Measurements from ENCODE around the gene LONP1. TPM values are rescaled to one million over a fixed set of nuclear protein-coding genes. Genes with fewer than 3 reads are reported as not detected.

Gene LONP1
- polyA plus RNA-seq, 4 donors = 41.6 to 69.2 (median 51.5) TPM

DNA sequence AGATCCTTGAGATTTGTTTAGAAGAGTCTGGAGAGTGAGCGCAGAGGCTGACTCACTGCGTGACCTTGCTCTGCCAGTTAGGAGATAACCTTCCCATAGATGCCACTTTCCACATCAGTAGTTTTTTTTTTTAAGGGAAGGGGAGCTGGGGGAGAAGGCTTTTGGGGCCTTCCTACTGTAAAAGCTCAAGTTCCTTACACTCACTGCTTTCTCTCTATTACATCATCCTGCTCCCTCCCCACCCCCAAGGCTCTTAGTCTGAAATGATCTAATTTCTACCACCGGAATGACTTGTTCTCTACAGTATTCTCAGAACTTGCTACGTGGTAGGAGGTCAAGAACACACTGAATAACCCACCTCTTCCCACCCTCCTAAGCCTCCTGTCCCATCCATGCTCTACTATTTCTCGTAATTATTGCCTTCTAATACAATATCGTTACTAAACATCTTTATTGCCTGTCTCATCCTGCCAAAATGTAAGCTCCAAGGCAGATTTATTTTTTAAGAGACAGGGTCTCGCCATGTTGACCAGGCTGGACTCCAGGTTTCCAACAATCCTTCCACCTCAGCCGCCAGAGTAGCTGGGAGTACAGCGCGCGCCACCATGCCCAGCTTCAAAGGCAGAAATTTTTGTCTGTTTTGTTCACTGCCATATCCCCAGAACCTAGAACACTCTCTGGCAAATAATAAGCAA lies 1.2 kb downstream of the LONP1 start:
- peaks cover 2 to 15% (median 13%) of the 10 kb centered on the region in 3 donors for H3K4me1 ChIP-seq (ENCODE audit: control insufficient read depth in 3 of 3, insufficient read depth in 2 of 3, low read depth in 1 of 3, low read length in 2 of 3)
- DNase-seq = peak in 1 of 2 donors; percentile 36
- FAIRE-seq = no peak
- peaks cover 0 to 21% (median 2%) of the 10 kb centered on the region in 3 donors for H3K36me3 ChIP-seq (ENCODE audit: control insufficient read depth in 3 of 3, insufficient read depth in 2 of 3, low read depth in 1 of 3, low read length in 3 of 3)
- no peaks in the 10 kb centered on the region for H3K9me3 ChIP-seq (ENCODE audit: control insufficient read depth in 2 of 2, insufficient read depth in 1 of 2, low read depth in 1 of 2, low read length in 1 of 2)
- peak overlapping the region in 2 of 3 donors; percentile 83 to 95 for H3K27ac ChIP-seq (ENCODE audit: low read depth in 1 of 3, low read length in 2 of 3)
- peak overlapping the region in 2 of 3 donors; percentile 87 to 99 for H3K4me3 ChIP-seq (ENCODE audit: low read depth in 1 of 3, low read length in 3 of 3)
- H3K27me3 ChIP-seq (ENCODE audit: control insufficient read depth in 3 of 3, insufficient read depth in 3 of 3, low read length in 3 of 3) = no peaks in the 10 kb centered on the region
- WGBS, 3 donors = 18 to 21% (median 20%) methylated on average over 11 of the region's 11 CpGs

DNA sequence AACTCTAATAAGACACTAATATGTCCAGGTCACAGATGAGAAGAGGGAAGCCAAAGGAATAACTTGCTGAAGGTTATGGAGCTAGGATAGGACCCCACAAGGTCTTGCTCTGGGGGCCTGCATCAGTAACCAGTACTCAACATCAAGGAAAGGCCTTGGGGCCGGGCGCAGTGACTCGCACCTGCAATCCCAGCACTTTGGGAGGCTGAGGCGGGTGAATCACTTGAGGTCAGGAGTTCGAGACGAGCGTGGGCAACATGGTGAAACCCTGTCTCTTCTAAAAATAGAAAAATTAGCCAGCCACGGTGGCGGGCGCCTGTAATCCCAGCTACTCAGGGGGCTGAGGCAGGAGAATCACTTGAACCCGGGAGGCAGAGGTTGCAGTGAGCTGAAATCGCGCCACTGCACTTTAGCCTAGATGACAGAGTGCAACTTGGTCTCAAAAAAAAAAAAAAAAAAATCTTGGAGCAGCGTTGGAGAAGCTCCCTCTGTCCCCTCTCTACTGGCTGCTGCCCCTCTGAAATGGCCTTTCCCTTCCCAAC lies 1.8 kb downstream of the LONP1 start:
- Histone ChIP-seq H3K36me3 (ENCODE audit: control insufficient read depth in 3 of 3, insufficient read depth in 2 of 3, low read depth in 1 of 3, low read length in 3 of 3) (peaks cover 0 to 27% (median 3%) of the 10 kb centered on the region in 3 donors), H3K4me1 (ENCODE audit: control insufficient read depth in 3 of 3, insufficient read depth in 2 of 3, low read depth in 1 of 3, low read length in 2 of 3) (peaks cover 2 to 15% (median 13%) of the 10 kb centered on the region in 3 donors), H3K9me3 (ENCODE audit: control insufficient read depth in 2 of 2, insufficient read depth in 1 of 2, low read depth in 1 of 2, low read length in 1 of 2) (no peaks in the 10 kb centered on the region), H3K4me3 (ENCODE audit: low read depth in 1 of 3, low read length in 3 of 3) (no peak overlapping the region), H3K27me3 (ENCODE audit: control insufficient read depth in 3 of 3, insufficient read depth in 3 of 3, low read length in 3 of 3) (no peaks in the 10 kb centered on the region), H3K27ac (ENCODE audit: low read depth in 1 of 3, low read length in 2 of 3) (peak overlapping the region in 1 of 3 donors; percentile 1)
- DNase-seq = no peak
- 55 to 64% (median 63%) methylated on average over 14 of the region's 14 CpGs for WGBS, 3 donors
- FAIRE-seq = no peak

DNA sequence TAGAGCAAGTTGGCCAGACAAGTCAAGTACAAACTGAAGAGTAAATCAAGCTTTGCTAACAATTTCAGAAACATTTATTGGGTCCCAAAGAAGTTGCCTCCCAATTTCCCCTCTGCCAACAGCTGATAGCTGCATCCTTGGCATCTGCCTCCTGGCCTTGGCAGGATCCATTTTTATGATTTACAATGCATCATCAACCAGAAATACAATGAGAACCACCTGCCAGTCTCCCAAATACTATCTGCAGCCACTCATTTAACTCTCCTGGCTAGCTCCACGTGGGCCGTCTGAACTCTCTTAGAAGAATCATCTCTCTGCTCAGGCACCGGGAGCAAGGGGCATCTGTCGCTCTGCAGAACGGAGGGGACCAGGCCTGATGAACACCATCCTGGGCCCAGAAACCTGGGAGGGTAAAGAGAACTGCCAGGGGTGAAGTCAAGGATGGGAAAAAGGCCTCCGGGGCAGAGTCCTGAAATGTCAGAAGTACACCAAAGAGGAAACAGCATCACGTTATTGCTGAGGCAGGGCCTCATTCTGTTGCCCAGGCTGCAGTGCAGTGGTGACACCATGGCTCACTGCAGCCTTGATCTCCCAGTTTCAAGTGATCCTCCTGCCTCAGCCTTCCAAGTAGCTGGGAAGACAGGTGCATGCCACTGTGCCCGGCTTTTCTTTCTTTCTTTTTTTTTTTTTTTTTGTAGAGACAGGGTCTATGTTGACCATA lies 2.6 kb downstream of the LONP1 start:
- H3K36me3 ChIP-seq (ENCODE audit: control insufficient read depth in 3 of 3, insufficient read depth in 2 of 3, low read depth in 1 of 3, low read length in 3 of 3) = peaks cover 0 to 34% (median 4%) of the 10 kb centered on the region in 3 donors
- no peaks in the 10 kb centered on the region for H3K9me3 ChIP-seq (ENCODE audit: control insufficient read depth in 2 of 2, insufficient read depth in 1 of 2, low read depth in 1 of 2, low read length in 1 of 2)
- DNase-seq = no peak
- H3K4me1 ChIP-seq (ENCODE audit: control insufficient read depth in 3 of 3, insufficient read depth in 2 of 3, low read depth in 1 of 3, low read length in 2 of 3) = peaks cover 2 to 15% (median 13%) of the 10 kb centered on the region in 3 donors
- no peak for FAIRE-seq
- 63 to 81% (median 70%) methylated on average over 8 of the region's 8 CpGs for WGBS, 3 donors
- no peak overlapping the region for H3K4me3 ChIP-seq (ENCODE audit: low read depth in 1 of 3, low read length in 3 of 3)
- H3K27ac ChIP-seq (ENCODE audit: low read depth in 1 of 3, low read length in 2 of 3) = no peak overlapping the region
- no peaks in the 10 kb centered on the region for H3K27me3 ChIP-seq (ENCODE audit: control insufficient read depth in 3 of 3, insufficient read depth in 3 of 3, low read length in 3 of 3)

DNA sequence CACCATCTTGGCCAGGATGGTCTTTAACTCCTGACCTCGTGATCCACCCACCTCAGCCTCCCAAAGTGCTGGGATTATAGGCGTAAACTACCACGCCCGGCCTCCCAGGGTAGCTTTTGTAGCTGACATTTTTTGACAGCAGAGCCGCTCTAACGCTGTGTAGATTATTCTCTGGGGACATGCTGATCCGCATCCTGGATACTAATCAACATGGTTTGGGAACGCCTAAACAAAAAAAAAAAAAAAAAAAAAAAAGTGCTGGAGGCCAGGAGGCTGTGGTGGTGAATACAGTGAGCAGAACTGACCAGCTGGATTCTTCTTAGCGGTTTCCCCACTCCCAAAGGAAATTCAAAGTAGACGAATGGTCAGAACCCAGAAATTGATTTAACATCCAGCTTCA lies 5.1 kb downstream of the LONP1 start:
- DNase-seq (no peak), FAIRE-seq (no peak)
- Histone ChIP-seq H3K36me3 (ENCODE audit: control insufficient read depth in 3 of 3, insufficient read depth in 2 of 3, low read depth in 1 of 3, low read length in 3 of 3) (peaks cover 7 to 57% (median 15%) of the 10 kb centered on the region in 3 donors), H3K4me1 (ENCODE audit: control insufficient read depth in 3 of 3, insufficient read depth in 2 of 3, low read depth in 1 of 3, low read length in 2 of 3) (peaks cover 2 to 15% (median 13%) of the 10 kb centered on the region in 3 donors), H3K27ac (ENCODE audit: low read depth in 1 of 3, low read length in 2 of 3) (no peak overlapping the region), H3K9me3 (ENCODE audit: control insufficient read depth in 2 of 2, insufficient read depth in 1 of 2, low read depth in 1 of 2, low read length in 1 of 2) (no peaks in the 10 kb centered on the region), H3K4me3 (ENCODE audit: low read depth in 1 of 3, low read length in 3 of 3) (no peak overlapping the region), H3K27me3 (ENCODE audit: control insufficient read depth in 3 of 3, insufficient read depth in 3 of 3, low read length in 3 of 3) (no peaks in the 10 kb centered on the region)
- 86 to 96% (median 88%) methylated on average over 10 of the region's 10 CpGs for WGBS, 3 donors

DNA sequence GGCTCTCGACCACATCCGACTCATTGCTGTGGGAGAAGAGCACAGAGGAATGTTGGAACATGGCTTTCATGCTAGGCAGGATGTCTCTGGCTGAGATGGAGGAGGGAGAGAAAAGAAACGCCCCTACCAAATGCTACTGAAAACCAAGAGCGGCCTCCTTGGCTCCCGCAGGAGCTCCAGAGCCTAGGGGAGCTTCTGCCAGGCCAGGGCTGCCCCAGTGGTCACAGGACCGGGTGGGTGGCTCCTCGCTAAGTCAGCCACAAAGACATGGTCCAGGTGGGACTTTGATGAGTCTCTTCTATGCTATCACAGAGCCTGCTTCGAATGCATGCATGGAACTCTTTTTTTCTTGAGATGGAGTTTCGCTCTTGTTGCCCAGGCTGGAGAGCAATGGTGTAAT lies 6.7 kb downstream of the LONP1 start:
- Histone ChIP-seq H3K4me1 (ENCODE audit: control insufficient read depth in 3 of 3, insufficient read depth in 2 of 3, low read depth in 1 of 3, low read length in 2 of 3) (peaks cover 0 to 5% (median 4%) of the 10 kb centered on the region in 3 donors), H3K36me3 (ENCODE audit: control insufficient read depth in 3 of 3, insufficient read depth in 2 of 3, low read depth in 1 of 3, low read length in 3 of 3) (peaks cover 7 to 69% (median 15%) of the 10 kb centered on the region in 3 donors), H3K27me3 (ENCODE audit: control insufficient read depth in 3 of 3, insufficient read depth in 3 of 3, low read length in 3 of 3) (no peaks in the 10 kb centered on the region), H3K27ac (ENCODE audit: low read depth in 1 of 3, low read length in 2 of 3) (no peak overlapping the region), H3K9me3 (ENCODE audit: control insufficient read depth in 2 of 2, insufficient read depth in 1 of 2, low read depth in 1 of 2, low read length in 1 of 2) (no peaks in the 10 kb centered on the region), H3K4me3 (ENCODE audit: low read depth in 1 of 3, low read length in 3 of 3) (no peak overlapping the region)
- DNase-seq (no peak), FAIRE-seq (no peak)
- 93 to 96% (median 94%) methylated on average over 9 of the region's 9 CpGs for WGBS, 3 donors

DNA sequence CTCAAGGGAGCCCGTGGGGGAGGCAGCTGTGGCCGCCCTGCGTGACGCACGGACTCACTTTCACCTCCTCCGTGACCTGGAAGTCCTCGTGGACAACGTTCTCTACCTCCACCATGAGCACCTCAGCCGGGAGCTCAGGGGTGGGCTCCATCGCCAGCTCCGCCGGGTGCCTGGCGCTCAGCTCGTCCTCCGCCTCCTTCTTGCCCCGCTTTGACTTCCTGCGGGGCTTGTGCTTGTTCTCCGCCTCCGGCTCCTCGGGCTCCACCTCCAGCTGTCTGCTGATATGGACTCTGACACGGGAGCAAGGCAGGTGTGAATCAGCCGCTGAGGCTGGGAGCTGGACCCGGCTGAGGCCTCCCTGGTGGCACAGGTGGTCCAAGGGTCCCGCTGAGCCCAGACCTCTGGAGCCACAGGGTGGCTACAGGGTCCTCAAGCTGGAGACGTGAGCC lies 8.2 kb downstream of the LONP1 start:
- Histone ChIP-seq H3K4me1 (ENCODE audit: control insufficient read depth in 3 of 3, insufficient read depth in 2 of 3, low read depth in 1 of 3, low read length in 2 of 3) (no peaks in the 10 kb centered on the region), H3K9me3 (ENCODE audit: control insufficient read depth in 2 of 2, insufficient read depth in 1 of 2, low read depth in 1 of 2, low read length in 1 of 2) (no peaks in the 10 kb centered on the region), H3K27ac (ENCODE audit: low read depth in 1 of 3, low read length in 2 of 3) (no peak overlapping the region), H3K36me3 (ENCODE audit: control insufficient read depth in 3 of 3, insufficient read depth in 2 of 3, low read depth in 1 of 3, low read length in 3 of 3) (peaks cover 11 to 72% (median 18%) of the 10 kb centered on the region in 3 donors), H3K27me3 (ENCODE audit: control insufficient read depth in 3 of 3, insufficient read depth in 3 of 3, low read length in 3 of 3) (no peaks in the 10 kb centered on the region), H3K4me3 (ENCODE audit: low read depth in 1 of 3, low read length in 3 of 3) (no peak overlapping the region)
- FAIRE-seq (no peak), DNase-seq (no peak)
- 73 to 86% (median 78%) methylated on average over 25 of the region's 25 CpGs for WGBS, 3 donors

DNA sequence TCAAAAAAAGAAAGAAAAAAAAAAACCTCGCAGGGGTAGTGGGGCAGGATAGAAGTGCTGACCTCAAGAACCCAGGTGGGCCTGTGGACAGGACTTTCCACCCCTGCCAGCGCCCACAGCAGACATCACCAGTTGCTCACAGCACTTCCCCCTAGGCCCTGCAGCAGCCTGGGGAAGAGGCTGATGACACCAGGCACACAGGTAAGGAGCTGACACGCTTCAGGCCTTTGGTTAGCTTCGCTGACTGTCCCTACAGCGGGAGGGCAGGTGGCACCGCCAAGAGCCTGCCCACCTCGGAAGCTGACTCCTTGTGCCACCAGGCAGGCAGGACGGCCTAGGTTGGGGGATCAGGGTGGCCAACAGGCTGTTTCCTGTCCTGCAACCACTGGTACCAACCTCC lies 8.9 kb downstream of the LONP1 start:
- Histone ChIP-seq H3K4me1 (ENCODE audit: control insufficient read depth in 3 of 3, insufficient read depth in 2 of 3, low read depth in 1 of 3, low read length in 2 of 3) (no peaks in the 10 kb centered on the region), H3K27ac (ENCODE audit: low read depth in 1 of 3, low read length in 2 of 3) (no peak overlapping the region), H3K4me3 (ENCODE audit: low read depth in 1 of 3, low read length in 3 of 3) (no peak overlapping the region), H3K36me3 (ENCODE audit: control insufficient read depth in 3 of 3, insufficient read depth in 2 of 3, low read depth in 1 of 3, low read length in 3 of 3) (peaks cover 11 to 79% (median 18%) of the 10 kb centered on the region in 3 donors), H3K27me3 (ENCODE audit: control insufficient read depth in 3 of 3, insufficient read depth in 3 of 3, low read length in 3 of 3) (no peaks in the 10 kb centered on the region), H3K9me3 (ENCODE audit: control insufficient read depth in 2 of 2, insufficient read depth in 1 of 2, low read depth in 1 of 2, low read length in 1 of 2) (no peaks in the 10 kb centered on the region)
- FAIRE-seq = no peak
- WGBS, 3 donors = 91 to 96% (median 93%) methylated on average over 8 of the region's 8 CpGs
- DNase-seq = no peak
